ENCODE data around the gene RSAD2. TPM values are rescaled to one million over a fixed set of nuclear protein-coding genes. Genes with fewer than 3 reads are reported as not detected.

The RSAD2 gene
- total and polyA plus RNA-seq, 2 of the 4 experiments (the other 2 are of a cell fraction) = not detected

DNA sequence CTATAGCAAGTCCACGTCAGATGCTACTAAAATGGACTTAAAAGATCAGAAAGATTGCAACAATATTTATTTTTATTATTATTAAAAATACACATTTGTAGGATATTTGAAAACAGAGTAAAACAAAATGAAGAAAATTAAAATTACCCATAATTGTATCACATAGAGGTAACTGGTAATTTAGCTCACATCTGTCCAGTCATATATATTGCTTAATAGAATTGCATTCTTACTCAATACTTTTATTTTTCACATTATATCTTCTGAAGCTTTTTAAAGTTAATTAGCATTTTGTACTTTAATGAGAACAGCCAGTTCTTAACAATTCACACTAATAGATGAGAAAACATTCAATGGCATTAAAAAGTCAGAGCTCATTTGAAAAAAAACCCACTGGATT is 28.1 kb downstream of the RSAD2 start:
- no peaks in the 10 kb centered on the region for H3K79me1 ChIP-seq (ENCODE audit: low read depth in 1 of 2, low read length in 2 of 2)
- H2BK20ac ChIP-seq (ENCODE audit: low read depth, low read length) = no peak overlapping the region
- in situ Hi-C loops (cut with MboI; ENCODE audit: low sequenced_read_pairs) (no loop called here), dilution Hi-C loops (cut with HindIII; ENCODE audit: low sequenced_read_pairs, unreplicated experiment) (no loop called here), intact Hi-C loops (cut with micrococcal nuclease) (no loop called here)
- H2BK15ac ChIP-seq (ENCODE audit: low read depth, low read length) = no peak overlapping the region
- no peaks in the 10 kb centered on the region for H3K9me1 ChIP-seq (ENCODE audit: insufficient read depth, low read length)
- H3K23ac ChIP-seq (ENCODE audit: low read depth, low read length) = no peak overlapping the region
- no peak overlapping the region for H2AFZ ChIP-seq (replicated peaks; ENCODE audit: low read length, poor library complexity)
- H4K8ac ChIP-seq (ENCODE audit: low read depth in 2 of 2, low read length in 2 of 2) = no peak overlapping the region
- no peak overlapping the region for H3K27ac ChIP-seq (ENCODE audit: insufficient read depth, low read length)
- no peak overlapping the region for H2BK120ac ChIP-seq (ENCODE audit: low read depth, low read length)
- DNase-seq (no peak), ATAC-seq (ENCODE audit: low read depth) (no peak)
- H3K9ac ChIP-seq (ENCODE audit: low read depth, low read length) = no peak overlapping the region
- ChIA-PET CTCF (interaction anchor here (0.9 kb wide), 1 partner anchor 11 kb away, joined by 3 read pairs; no protein-coding TSS in a partner anchor), POLR2A (ENCODE audit: unreplicated experiment) (no interaction called here)
- no peak overlapping the region for H3K18ac ChIP-seq (ENCODE audit: low read depth, low read length)
- H3K36me3 ChIP-seq (ENCODE audit: control insufficient read depth, insufficient read depth, low read length) = no peaks in the 10 kb centered on the region
- no peaks in the 10 kb centered on the region for H3K27me3 ChIP-seq (ENCODE audit: control insufficient read depth, insufficient read depth, low read length)
- no peaks in the 10 kb centered on the region for H3K4me1 ChIP-seq (ENCODE audit: control insufficient read depth, insufficient read depth, low read length)
- H3K56ac ChIP-seq (ENCODE audit: extremely low read depth, insufficient read depth, low read length) = no peak overlapping the region
- H3K4ac ChIP-seq (ENCODE audit: low read depth, low read length) = no peak overlapping the region
- H4K20me1 ChIP-seq (ENCODE audit: insufficient read depth, low read length) = no peaks in the 10 kb centered on the region
- WGBS, 2 experiments (ENCODE audit: extremely low coverage in 2 of 2, insufficient read length in 1 of 2) = no CpG with 5 or more reads among the region's 1 CpG
- no peak overlapping the region for H3K14ac ChIP-seq (replicated peaks; ENCODE audit: low read depth, low read length)
- TF ChIP-seq CEBPB (IDR thresholded peaks at IDR 0.05; ENCODE audit: low read depth, low read length) (no peak), MXI1 (IDR thresholded peaks at IDR 0.05; ENCODE audit: borderline replicate concordance, low read depth, low read length) (no peak), POLR2A (IDR thresholded peaks at IDR 0.05; ENCODE audit: low read depth, low read length) (no peak), RFX5 (IDR thresholded peaks at IDR 0.05; ENCODE audit: low read depth, low read length) (no peak), CHD1 (IDR thresholded peaks at IDR 0.05; ENCODE audit: low read depth, low read length) (no peak)
- TF ChIP-seq, protein P1, sequence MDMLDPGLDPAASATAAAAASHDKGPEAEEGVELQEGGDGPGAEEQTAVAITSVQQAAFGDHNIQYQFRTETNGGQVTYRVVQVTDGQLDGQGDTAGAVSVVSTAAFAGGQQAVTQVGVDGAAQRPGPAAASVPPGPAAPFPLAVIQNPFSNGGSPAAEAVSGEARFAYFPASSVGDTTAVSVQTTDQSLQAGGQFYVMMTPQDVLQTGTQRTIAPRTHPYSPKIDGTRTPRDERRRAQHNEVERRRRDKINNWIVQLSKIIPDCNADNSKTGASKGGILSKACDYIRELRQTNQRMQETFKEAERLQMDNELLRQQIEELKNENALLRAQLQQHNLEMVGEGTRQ (IDR thresholded peaks at IDR 0.05; ENCODE audit: low read depth, low read length) = no peak
- TF ChIP-seq, protein P2, sequence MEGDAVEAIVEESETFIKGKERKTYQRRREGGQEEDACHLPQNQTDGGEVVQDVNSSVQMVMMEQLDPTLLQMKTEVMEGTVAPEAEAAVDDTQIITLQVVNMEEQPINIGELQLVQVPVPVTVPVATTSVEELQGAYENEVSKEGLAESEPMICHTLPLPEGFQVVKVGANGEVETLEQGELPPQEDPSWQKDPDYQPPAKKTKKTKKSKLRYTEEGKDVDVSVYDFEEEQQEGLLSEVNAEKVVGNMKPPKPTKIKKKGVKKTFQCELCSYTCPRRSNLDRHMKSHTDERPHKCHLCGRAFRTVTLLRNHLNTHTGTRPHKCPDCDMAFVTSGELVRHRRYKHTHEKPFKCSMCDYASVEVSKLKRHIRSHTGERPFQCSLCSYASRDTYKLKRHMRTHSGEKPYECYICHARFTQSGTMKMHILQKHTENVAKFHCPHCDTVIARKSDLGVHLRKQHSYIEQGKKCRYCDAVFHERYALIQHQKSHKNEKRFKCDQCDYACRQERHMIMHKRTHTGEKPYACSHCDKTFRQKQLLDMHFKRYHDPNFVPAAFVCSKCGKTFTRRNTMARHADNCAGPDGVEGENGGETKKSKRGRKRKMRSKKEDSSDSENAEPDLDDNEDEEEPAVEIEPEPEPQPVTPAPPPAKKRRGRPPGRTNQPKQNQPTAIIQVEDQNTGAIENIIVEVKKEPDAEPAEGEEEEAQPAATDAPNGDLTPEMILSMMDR (conservative IDR thresholded peaks at IDR 0.05; ENCODE audit: low read depth, low read length) = no peak
- no TSS peak for BruUV-seq (replicated peaks)
- no peak overlapping the region for H4K5ac ChIP-seq (ENCODE audit: low read depth, low read length)
- no peak overlapping the region for H3K4me2 ChIP-seq (ENCODE audit: low read depth, low read length)
- H2BK5ac ChIP-seq (ENCODE audit: low read depth, low read length, poor library complexity, severe bottlenecking) = no peak overlapping the region
- no peak overlapping the region for H3K4me3 ChIP-seq (ENCODE audit: insufficient read depth, low read depth, low read length)
- H2AK9ac ChIP-seq (replicated peaks; ENCODE audit: low read depth, low read length, poor library complexity) = no peak overlapping the region
- no peak overlapping the region for H4K91ac ChIP-seq (ENCODE audit: insufficient read depth, low read depth, low read length)
- H2AK5ac ChIP-seq (ENCODE audit: low read depth, low read length) = no peak overlapping the region
- H3K9me3 ChIP-seq (ENCODE audit: control insufficient read depth, insufficient read depth, low read length) = no peaks in the 10 kb centered on the region

Measured in IMR-90 (cell line).